A549 (cell line): ENCODE data around the gene ARHGAP44.

Experiments
- CTCF ChIP-seq: fragments of >200 bp; sonication (Bioruptor Twin); formaldehyde crosslinking; IDR thresholded peaks from 3 replicates; pipeline ENCODE4 v1.5.1; 2016
- HOXA7 ChIP-seq: fragments of 250-450 bp; sonication (Bioruptor Pico); IDR thresholded peaks from 2 replicates; pipeline ENCODE4 v1.5.0; 2020; ENCODE audit warnings: mild to moderate bottlenecking, moderate library complexity
- RAD21 ChIP-seq, 2 experiments: fragments of >200 bp in 1 of 2; sonication (Bioruptor Twin) in 1 of 2; formaldehyde crosslinking in 1 of 2; IDR thresholded peaks in 1 of 2; conservative IDR thresholded peaks in 1 of 2; 2 replicates in 1 of 2; 3 replicates in 1 of 2; pipeline ENCODE4 v1.6.1; 2012 to 2018; ENCODE audit warnings: inconsistent platforms in 1 of 2

- no peak for TF ChIP-seq CTCF
- no peak for TF ChIP-seq HOXA7
- TF ChIP-seq RAD21 (conservative IDR thresholded peaks at IDR 0.05 in 1 of 2, IDR thresholded peaks at IDR 0.05 in 1 of 2), result no peak
Measured at GRCh38 chr17:12769981-12770380, 19.3 kb upstream of the ARHGAP44 start.
